IPS DF 6.9 (cell line): ENCODE data around the gene ELAC1.

ENCODE experiments used
- DNase-seq: peaks from one replicate; pipeline ENCODE4 v3.0.0-alpha.2; 2013; ENCODE audit warnings: low read depth, low spot score
- H3K27ac ChIP-seq: one replicate; pipeline ENCODE4 v1.5.1; 2013; ENCODE audit warnings: low read length, control low read depth
- H3K27me3 ChIP-seq: 2 replicates; pipeline ENCODE4 v1.6.1; 2013; ENCODE audit warnings: mild to moderate bottlenecking, low read length; ENCODE audit not compliant: control insufficient read depth, insufficient read depth
- H3K36me3 ChIP-seq: 2 replicates; pipeline ENCODE4 v1.6.1; 2013; ENCODE audit warnings: low read length; ENCODE audit not compliant: control insufficient read depth, insufficient read depth
- H3K4me1 ChIP-seq: 2 replicates; pipeline ENCODE4 v1.6.1; 2013; ENCODE audit warnings: low read length; ENCODE audit not compliant: control insufficient read depth, insufficient read depth
- H3K4me3 ChIP-seq: 2 replicates; pipeline ENCODE4 v1.5.1; 2013; ENCODE audit warnings: mild to moderate bottlenecking, low read length
- H3K9me3 ChIP-seq: 2 replicates; pipeline ENCODE4 v1.6.1; 2013; ENCODE audit warnings: low read length, inconsistent platforms; ENCODE audit not compliant: control insufficient read depth, insufficient read depth
- WGBS: extraction: QIAGEN DNeasy Blood & Tissue Kit; methylation state at CpG from one replicate; pipeline ENCODE4 v1.1.7; 2013; ENCODE audit warnings: mixed read lengths, missing lambda C conversion rate; ENCODE audit not compliant: insufficient read length, insufficient coverage; 5-methylcytosine and 5-hydroxymethylcytosine counted together

Gene ELAC1, protein sequence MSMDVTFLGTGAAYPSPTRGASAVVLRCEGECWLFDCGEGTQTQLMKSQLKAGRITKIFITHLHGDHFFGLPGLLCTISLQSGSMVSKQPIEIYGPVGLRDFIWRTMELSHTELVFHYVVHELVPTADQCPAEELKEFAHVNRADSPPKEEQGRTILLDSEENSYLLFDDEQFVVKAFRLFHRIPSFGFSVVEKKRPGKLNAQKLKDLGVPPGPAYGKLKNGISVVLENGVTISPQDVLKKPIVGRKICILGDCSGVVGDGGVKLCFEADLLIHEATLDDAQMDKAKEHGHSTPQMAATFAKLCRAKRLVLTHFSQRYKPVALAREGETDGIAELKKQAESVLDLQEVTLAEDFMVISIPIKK

DNA sequence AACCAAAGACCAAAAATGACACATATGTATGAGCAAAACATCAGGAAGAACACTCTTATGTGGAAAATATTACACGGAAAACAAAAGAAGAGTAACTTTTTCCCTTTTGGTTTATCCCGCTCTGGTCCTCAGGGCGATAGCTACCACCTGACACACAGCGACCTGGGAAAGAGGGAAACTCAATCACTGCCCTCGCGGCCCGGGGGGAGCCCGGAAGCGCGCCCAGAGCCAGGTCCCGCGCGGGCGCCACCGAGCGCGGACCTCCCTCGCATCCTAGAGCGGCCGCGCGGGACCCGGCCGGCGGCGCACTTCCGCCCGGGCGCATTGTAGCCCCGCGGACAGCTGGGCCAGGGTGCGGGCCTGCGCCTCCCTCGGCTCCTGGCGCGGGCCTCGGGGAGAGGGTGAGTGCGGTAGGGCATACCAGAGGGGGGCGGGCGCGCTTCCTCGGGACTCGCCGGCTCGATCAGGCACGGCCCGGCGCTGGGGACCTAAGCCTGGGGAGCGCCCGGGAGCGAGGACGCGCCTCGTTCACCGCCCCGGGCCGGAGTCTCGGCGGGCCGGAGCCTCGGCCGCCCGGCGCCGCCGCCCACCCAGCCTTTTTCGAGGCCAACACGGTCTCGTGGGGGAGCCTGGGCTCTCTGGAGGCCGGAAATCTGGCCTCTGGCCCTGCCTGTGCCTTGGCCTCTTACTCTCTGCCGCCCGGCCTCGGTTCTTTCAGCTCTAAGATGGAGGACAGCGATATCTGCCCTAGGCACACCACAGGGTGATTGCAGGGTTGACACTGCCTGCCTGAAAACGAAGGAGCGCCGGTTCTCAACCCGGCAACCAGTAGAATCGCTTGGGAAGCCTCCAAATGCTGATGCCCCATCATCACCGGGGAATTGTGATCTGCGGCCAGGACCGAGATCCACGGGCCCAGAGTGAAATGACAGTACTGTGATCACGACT is at the start of gene ELAC1:
Gene ELAC1 (plus strand): TSS at position 327 of the 948 bp plus-strand sequence. CDS start 6,365 bp downstream, outside the sequence.
- no peaks in the 10 kb centered on the region for H3K27me3 ChIP-seq
- WGBS: no CpG with 5 or more reads among the region's 84 CpGs
- no peaks in the 10 kb centered on the region for H3K36me3 ChIP-seq
- peak within 1 kb of the TSS; percentile 87 for H3K4me3 ChIP-seq
- no peaks in the 10 kb centered on the region; the same call in 1 of the 2 replicates for H3K9me3 ChIP-seq
- H3K4me1 ChIP-seq: peaks cover 3% of the 10 kb centered on the region; the same call in 1 of the 2 replicates
- DNase-seq: peak; percentile 48
- H3K27ac ChIP-seq: no peak within 1 kb of the TSS

DNA sequence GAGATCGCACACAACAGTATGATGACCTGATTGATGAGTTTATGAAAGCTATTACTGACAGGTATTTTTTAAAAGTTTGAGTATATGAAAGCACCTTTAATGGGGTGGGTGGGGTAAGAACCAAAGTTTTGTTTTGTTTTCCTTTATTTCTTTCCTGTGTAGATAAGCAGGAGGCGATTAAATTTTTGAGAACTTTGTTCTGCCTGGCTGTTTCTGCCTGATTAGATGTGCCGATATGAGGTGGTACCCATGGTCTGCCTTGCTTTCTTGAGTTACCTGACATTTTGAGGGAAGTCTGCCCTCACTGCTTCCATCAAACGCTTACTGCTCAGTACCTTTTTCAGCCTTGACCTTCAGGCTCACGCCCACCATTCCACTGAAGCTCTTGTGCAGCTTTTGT is 49.7 kb upstream of the ELAC1 start:
- H3K27me3 ChIP-seq: no peaks in the 10 kb centered on the region
- H3K4me3 ChIP-seq: no peak overlapping the region
- H3K27ac ChIP-seq: no peak overlapping the region
- no peak for DNase-seq
- no peaks in the 10 kb centered on the region for H3K4me1 ChIP-seq
- WGBS: no CpG with 5 or more reads among the region's 5 CpGs
- no peaks in the 10 kb centered on the region for H3K9me3 ChIP-seq
- H3K36me3 ChIP-seq: no peaks in the 10 kb centered on the region; the same call in 1 of the 2 replicates

DNA sequence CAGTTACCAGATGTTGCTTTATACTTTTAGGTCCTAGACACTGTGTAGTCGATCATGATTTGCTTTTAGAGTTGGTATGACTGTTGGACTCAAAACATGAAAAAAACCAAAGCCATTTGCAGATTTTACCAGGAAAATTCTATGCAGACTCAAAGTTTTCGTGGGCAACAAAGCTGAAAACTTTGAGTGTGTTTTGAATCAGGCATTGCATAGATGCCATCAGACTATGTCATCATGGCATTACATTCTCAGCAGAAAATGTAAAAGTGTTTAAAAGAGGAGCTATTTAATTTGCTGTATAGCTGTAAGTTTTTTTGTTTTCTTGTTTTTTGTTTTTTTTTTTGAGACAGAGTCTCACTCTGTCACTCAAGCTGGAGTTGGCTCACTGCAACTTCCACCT is 43.5 kb upstream of the ELAC1 start:
- no peaks in the 10 kb centered on the region for H3K4me1 ChIP-seq
- DNase-seq: no peak
- H3K9me3 ChIP-seq: no peaks in the 10 kb centered on the region
- WGBS: no CpG with 5 or more reads among the region's 2 CpGs
- no peaks in the 10 kb centered on the region for H3K27me3 ChIP-seq
- H3K27ac ChIP-seq: no peak overlapping the region
- no peak overlapping the region for H3K4me3 ChIP-seq
- no peaks in the 10 kb centered on the region; the same call in 1 of the 2 replicates for H3K36me3 ChIP-seq

DNA sequence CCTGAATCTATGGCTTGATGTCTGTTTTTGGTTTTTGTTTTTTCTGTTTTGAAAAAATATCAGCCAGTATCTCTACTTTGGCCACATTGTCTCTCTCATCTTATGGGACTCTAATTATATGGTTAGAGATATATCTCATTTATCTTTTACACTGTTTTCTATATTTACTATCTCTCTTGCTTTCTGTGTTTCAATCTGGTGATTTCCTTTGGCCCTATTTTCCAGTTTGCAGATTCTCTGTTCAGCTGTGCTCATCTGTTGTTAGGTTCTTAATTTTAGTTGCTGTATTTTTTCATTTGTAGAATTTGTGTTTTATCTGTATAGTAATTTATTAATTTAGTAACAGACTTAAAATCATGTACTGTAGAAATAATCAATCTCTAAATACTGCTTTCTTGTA is 41.3 kb upstream of the ELAC1 start:
- no peaks in the 10 kb centered on the region for H3K9me3 ChIP-seq
- no peak overlapping the region for H3K27ac ChIP-seq
- no peak for DNase-seq
- H3K4me1 ChIP-seq: no peaks in the 10 kb centered on the region
- no peak overlapping the region for H3K4me3 ChIP-seq
- H3K27me3 ChIP-seq: no peaks in the 10 kb centered on the region
- H3K36me3 ChIP-seq: no peaks in the 10 kb centered on the region; the same call in 1 of the 2 replicates

DNA sequence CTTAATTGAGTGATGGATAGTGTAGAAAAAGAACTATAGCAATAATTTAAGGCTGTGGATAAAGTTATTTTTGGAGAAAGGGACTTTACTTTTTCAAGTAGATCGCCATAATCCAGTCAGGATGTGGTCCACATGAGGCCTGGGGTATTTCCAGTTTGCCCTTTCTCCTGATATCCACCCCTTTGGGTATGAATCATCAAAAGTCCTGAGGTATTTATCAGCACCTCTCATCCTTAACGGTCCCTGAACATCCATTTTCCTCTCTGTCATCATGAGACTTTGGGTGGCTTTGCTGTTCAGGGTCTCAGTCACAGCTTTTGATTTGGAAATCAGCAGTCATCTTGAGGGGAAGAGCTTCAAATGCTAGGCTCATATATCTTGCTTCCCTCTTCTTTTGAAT is 39.3 kb upstream of the ELAC1 start:
- Histone ChIP-seq H3K36me3 (no peaks in the 10 kb centered on the region; the same call in 1 of the 2 replicates), H3K27ac (no peak overlapping the region), H3K9me3 (no peaks in the 10 kb centered on the region), H3K4me3 (no peak overlapping the region), H3K4me1 (no peaks in the 10 kb centered on the region), H3K27me3 (no peaks in the 10 kb centered on the region)
- WGBS: no CpG with 5 or more reads among the region's 2 CpGs
- DNase-seq: no peak

DNA sequence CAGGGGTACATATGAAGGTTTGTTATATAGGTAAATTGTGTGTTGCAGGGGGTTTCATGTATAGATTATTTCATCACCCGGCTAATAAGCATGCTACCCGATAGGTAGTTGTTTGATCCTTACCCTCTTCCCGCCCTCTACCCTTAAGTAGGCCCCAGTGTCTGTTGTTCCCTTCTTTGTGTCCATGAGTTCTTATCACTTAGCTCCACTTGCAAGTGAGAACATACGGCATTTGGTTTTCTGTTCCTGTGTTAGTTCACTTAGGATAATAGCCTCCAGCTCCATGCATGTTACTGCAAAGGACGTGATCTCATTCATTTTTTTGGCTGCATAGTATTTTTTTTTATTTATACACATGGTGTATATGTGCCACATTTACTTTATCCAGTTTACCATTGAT is 34.2 kb upstream of the ELAC1 start:
- no peaks in the 10 kb centered on the region for H3K9me3 ChIP-seq
- no peaks in the 10 kb centered on the region for H3K4me1 ChIP-seq
- DNase-seq: no peak
- H3K27ac ChIP-seq: no peak overlapping the region
- no CpG with 5 or more reads among the region's 5 CpGs for WGBS
- no peak overlapping the region for H3K4me3 ChIP-seq
- no peaks in the 10 kb centered on the region for H3K36me3 ChIP-seq
- H3K27me3 ChIP-seq: no peaks in the 10 kb centered on the region

DNA sequence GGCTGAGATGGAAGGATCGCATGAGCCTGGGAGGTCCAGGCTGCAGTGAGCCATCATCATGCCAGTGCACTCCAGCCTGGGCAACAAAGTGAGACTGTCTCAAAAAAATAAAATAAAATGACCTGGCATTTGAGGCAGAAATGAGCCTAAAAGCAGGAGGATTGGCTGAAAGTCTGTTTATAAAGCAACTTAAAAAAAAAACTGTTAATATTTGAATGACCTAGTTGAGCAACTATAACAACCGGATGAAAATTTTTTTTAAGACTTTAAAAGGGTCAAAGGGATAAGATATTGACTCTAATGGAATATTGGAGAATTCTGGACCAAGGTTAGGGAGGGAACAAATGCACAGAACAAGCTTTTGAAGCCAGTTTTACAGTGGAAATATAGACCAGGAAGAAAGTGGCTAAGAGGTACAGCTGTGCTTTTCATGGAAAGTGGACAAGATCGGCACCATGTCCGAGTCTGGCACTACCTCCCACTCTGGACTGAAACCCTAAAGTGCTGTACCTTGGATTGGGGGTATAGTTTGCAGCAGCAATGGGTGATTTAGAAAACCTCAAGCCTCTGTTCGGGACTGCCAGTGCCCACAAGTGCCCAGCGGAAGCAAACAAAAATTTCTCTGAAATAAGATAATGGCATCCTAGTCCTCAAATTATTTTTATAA is 33.2 kb upstream of the ELAC1 start:
- no CpG with 5 or more reads among the region's 6 CpGs for WGBS
- Histone ChIP-seq H3K27ac (no peak overlapping the region), H3K9me3 (no peaks in the 10 kb centered on the region), H3K36me3 (no peaks in the 10 kb centered on the region), H3K27me3 (no peaks in the 10 kb centered on the region), H3K4me1 (no peaks in the 10 kb centered on the region), H3K4me3 (no peak overlapping the region)
- DNase-seq: no peak

DNA sequence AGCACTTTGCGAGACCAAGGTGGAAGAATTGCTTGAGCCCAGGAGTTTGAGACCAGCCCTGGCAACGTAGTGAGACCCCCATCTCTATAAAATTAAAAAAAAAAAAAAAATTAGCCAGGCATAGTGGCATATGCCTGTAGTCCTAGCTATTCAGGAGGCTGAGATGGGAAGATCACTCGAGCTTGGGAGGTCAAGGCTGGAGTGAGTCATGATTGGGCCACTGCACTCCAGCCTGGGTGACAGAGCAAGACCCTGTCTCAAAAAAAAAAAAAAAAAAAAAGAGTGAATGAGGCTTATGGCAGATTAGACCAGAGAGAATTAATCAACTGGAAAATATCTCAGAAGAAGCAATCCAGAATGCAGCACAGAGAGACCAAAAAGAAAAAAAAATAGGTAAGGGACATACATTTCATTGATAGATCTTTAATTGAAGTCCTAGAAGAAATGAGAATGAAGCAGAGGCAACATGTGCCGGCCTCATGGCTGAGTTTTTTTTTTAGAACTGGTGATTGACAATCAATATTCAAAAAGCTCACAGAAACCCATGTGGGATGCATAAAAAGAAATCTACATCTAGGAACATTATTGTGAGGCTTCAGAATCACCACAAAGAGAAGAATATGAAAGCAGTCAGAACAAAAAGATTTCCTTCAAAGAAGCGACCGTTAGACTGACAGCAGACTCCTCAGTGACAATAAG is 32.2 kb upstream of the ELAC1 start:
- Histone ChIP-seq H3K4me3 (no peak overlapping the region), H3K27ac (no peak overlapping the region), H3K27me3 (no peaks in the 10 kb centered on the region), H3K36me3 (no peaks in the 10 kb centered on the region), H3K9me3 (no peaks in the 10 kb centered on the region), H3K4me1 (no peaks in the 10 kb centered on the region)
- WGBS: no CpG with 5 or more reads among the region's 6 CpGs
- DNase-seq: no peak

DNA sequence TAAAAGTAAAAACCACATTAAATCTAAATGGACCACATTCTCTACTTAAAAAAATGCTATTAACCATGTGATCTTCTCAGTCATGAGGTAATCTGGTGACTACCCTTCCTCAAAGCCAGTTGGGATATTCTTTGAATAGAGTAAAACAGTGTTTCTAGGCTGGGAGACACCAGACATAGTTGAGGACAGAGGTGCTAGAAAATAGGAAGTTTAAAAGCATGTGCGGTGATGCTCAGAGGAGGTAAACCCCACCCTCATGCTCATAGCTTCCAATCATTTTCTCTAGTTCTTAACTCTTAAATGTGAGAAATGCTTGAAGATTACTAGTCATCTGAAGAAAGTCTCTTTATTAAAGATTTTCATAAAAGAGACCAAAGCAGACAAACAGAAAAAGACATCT is 30.7 kb upstream of the ELAC1 start:
- no peaks in the 10 kb centered on the region for H3K4me1 ChIP-seq
- no peaks in the 10 kb centered on the region for H3K36me3 ChIP-seq
- H3K4me3 ChIP-seq: no peak overlapping the region
- H3K27ac ChIP-seq: no peak overlapping the region
- no peak for DNase-seq
- H3K27me3 ChIP-seq: no peaks in the 10 kb centered on the region
- H3K9me3 ChIP-seq: no peaks in the 10 kb centered on the region
- no CpG with 5 or more reads among the region's 1 CpG for WGBS

DNA sequence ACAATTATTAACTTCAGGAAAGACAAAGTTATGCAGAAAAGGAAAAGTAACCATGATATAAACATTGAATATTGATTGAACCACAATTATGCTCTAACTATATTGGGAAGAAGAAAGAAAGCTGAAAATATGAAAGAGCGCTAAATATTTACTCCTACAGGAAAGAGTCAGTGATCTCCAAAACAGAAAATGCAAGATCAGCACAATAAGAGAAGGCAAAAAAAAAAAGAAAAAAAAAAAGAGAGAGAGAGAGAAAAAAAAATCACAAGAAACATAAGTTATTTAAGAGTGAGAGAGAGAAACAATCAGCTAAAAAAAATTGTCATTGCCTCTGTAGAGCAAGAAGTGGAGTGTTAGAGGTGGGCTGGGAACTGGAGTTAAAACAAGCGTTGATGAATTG is 28.9 kb upstream of the ELAC1 start:
- Histone ChIP-seq H3K4me1 (no peaks in the 10 kb centered on the region), H3K9me3 (no peaks in the 10 kb centered on the region), H3K27me3 (no peaks in the 10 kb centered on the region), H3K4me3 (no peak overlapping the region), H3K27ac (no peak overlapping the region), H3K36me3 (no peaks in the 10 kb centered on the region)
- no CpG with 5 or more reads among the region's 2 CpGs for WGBS
- no peak for DNase-seq
